Measurements from ENCODE around the gene ZBTB39.
"Not testable (repeated sequence)": the region's sequence is repeated elsewhere in the genome, so short reads cannot be mapped to it uniquely, and the experiment has no call there.

The ZBTB39 gene

DNA sequence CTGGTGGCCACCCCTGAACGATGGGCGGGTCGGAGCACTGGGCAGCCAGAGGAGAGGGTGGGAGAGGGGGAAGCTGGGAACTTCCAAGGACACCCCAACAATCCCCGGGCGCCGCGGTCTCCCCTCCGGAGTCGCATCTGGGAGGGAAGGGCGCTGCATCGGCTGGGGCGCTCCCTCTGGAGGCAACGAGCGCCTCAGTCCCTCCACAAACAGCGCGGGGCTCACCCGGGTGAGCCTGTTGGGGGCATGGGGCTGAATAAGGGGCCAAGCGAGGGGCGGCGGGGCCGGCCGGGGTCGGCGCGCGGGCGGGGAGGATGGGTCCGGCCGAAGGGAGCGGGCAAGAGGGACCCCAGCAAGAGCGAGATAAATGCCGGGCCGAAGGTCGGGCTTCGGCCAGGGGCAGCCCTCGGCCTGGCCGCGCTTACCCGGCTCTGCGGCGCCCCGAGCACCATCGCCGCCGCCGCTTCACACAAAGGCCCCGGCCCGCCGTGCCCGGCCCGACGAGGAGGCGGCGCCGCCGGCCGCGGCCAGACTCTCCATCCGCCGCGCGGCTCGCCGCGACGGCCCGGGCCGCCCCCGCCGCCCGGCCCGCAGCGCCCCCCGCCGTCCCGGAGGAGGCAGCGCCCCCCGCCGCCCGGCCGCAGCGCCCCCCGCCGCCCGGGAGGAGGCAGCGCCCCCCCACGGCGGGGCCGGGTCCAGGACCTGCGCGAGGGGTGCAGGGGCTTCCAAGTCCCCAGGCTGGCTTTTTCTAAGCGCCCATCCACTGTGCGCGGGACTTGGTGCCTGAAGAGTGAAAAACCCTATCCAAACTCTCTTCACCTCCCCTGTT lies at the start of gene ZBTB39:
Gene ZBTB39, minus strand, starts transcription at position 567 of the 829 bp plus-strand sequence. CDS start 1,629 bp downstream, outside the sequence.
- DNase-seq = peak; percentile 80

DNA sequence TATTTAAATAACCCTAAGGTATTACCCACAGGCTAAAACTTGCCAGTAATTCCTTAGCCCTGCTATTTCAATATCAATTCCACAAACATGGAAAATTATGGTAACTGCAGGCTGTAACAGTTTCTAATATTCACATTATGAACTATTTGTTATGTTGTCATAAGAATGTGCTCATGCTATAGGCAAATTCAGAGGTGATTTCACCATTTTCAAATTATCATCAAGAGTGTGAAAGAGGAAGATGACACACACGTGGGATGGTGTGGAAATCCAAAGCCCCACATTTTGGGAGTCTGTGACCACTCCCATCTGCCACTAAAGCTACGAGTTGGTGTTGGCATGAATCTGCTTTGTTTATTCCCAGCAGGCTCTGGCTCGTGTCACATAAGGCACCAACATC lies 49.5 kb upstream of the ZBTB39 start:
- DNase-seq = no peak

- not testable (repeated sequence) for DNase-seq
Measured at GRCh38 chr12:57053901-57054300, 47.6 kb upstream of the ZBTB39 start.

DNA sequence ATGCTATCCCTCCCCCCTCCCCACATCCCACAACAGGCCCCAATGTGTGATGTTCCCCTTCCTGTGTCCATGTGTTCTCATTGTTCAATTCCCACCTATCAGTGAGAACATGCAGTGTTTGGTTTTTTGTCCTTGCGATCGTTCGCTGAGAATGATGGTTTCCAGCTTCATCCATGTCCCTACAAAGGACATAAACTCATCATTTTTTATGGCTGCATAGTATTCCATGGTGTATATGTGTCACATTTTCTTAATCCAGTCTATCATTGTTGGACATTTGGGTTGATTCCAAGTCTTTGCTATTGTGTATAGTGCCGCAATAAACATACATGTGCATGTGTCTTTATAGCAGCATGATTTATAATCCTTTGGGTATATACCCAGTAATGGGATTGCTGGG lies 46.8 kb upstream of the ZBTB39 start:
- DNase-seq = not testable (repeated sequence)

GRCh38 chr12:57051011-57051410 lies 44.7 kb upstream of the ZBTB39 start:
- no peak for DNase-seq

DNA sequence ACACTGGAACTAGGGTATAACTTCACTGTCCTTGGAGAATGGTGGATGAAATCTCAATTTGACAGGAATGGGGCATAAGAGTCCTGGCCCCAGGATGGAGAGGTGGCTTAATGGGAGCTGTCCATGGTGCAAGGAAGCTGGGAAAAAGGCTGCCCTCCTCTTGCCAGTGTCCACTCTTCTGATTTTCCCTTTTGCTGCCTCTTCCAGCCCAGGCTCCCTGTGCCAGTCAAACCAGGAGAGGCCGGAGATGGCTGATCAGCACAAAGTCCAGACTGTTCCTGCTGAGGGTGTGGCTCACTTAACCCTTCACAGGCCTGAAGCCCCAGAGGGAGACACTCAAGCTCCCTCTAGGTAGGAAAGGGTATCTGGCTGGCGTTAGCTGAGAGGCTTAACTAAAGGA lies 43.5 kb upstream of the ZBTB39 start, which contains the start of gene MYO1A:
Gene MYO1A, minus strand, starts transcription at position 240 of the 400 bp plus-strand sequence. CDS start 1,806 bp downstream, outside the sequence.
- no peak for DNase-seq

DNA sequence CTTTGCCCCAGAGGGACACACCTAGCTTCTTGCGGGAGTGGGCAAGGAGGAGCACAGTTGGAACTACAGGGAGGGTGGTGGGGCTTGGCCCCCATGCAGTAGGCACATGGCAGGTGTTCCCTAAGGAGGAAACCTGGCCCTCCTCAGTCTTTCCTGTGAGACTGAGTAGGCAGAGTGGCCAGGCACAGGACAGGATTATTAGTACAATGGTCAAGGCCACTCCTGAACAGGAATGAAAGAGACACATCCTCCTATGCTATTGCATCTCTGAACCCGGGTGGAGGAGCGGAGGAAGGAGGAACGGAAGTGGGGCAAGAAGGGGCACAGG lies 42.7 kb upstream of the ZBTB39 start:
- DNase-seq = no peak

DNA sequence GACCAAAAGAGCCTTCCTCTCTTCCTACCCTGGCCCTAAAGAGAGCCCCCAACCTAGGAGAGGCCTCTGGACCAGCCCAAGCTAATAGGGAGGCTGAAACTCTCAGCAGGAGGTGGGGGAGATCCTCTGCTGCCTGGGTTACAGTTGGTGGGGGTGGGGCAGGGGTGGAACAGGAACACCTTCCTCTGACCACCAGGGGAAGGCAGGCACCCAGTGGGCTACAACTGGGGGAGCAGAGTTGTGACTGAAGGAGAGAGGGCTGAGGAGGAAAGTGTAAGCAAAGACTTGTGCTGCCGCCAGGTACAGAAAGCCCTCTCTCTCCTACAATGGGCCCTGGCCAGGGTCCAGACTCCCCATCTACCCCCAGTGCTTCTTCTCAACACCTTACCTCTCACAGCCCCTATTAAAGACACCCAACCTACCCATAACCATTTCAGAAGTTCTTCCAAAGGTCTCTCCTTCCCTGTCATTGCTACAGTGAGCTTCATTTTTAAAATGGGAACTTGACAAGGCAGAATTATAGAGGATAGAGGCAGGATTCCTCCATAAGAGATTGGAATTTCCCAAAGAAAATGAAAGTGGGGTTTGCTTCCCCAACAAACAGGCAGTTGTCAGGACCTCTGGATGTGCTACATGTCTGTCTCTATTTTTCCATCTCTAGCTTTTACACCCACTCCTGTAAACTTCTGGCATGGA lies 42.2 kb upstream of the ZBTB39 start:
- no peak for DNase-seq

DNA sequence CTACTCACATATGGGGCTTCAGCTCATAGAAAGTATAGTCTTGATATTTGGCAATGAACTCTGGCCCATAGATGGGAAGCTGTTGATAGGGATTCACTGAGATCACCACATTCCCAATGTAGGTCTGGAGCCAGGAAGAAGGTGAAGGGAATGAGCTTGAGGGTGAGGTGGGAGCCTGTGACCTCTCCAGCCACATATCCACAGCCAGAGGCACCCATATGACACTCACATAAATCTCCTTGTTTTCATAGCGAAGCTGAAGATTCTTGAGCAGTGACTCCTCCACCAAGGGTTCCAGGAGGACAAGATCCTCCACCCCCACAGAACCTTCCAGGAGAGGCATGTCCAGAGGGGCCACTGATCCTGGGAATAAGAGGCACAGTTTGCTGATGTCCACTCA lies 41.6 kb upstream of the ZBTB39 start:
- no peak for DNase-seq

DNA sequence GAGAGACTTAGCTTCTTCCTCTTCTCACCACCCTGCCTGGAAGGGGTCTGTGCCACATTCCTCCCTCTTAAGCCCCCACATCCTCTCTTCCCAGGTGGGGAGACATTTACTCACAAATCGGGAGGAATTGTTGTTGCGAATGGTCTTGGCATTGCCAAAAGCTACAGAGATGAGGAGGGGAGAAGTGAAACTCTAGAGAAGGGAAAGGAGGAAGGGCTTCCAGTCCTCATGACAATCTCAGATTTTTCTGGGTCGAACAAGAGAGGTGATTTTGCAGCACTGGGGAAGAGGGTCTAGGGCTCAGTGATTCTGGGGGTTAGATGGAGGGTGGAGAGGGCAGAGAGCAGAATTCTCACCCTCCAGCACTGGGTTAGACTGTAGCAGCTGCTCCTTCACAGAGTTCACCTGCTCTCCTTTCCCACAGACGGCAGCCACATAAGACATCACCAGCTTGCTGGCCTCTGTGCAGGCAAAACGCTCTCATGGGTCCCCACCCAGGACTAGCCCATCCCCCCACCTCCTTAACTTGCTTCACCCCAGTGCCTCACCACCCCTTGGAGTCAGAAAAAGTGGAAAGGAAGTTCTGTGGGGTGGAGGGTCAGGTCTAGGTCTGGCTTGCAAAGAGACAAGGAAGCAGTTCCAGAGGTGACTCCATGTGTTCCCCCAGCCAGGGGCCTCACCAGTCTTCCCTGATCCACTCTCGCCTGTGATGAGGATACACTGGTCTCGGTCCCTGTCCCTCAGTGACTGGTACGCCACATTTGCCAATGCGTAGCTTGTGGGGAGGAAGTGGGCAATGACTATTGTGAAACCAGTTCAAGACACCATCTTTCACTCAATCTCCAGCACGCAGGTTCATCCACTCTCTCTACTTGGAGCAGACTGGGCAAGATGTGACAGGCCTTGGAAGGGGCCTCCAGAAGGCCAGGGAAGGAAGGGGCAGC lies 40.9 kb upstream of the ZBTB39 start:
- DNase-seq = no peak

GRCh38 chr12:57046086-57046791 lies 39.9 kb upstream of the ZBTB39 start:
- no peak for DNase-seq

DNA sequence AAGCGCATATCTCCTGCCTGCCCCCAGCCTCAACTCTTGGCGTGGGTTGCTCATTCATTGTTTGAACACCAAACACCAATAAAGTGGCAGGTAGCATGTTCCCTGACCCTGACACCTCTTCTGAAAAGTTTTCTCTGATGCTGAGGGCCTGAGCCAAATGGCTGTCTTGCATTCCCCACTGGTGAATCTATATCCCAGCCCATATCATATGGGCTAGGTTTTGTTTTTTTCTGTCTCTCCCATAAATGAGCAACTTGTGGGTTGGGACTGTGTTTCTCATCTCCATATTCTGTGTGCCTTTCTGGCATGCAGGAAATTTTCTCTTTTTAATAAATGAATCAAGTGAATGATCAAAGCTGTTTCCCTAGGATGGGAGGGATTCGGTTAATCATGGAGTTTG lies 38.5 kb upstream of the ZBTB39 start:
- DNase-seq = no peak

- no peak for DNase-seq
Measured at GRCh38 chr12:57044468-57044867, 38.1 kb upstream of the ZBTB39 start.

GRCh38 chr12:57042695-57043094 lies 36.3 kb upstream of the ZBTB39 start:
- DNase-seq = no peak

DNA sequence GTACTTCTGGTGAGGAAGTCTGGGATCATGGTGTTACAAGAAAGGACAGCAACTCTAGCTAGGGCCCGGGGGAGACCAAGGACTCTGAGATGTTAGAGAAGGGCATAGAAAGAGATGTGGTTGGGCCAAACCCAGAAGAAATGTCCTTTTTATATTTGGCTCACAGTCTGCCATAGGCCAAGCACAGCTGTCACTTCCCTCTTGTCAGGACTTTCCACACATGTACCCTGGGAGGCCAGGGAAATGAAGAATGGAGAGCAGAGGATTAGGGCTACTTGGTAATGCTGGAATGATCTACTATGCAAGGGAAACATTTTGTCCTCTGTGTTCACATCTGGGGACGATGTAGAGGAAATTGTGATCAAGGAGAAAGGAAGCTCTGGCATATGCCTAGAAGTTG lies 34.4 kb upstream of the ZBTB39 start:
- no peak for DNase-seq

DNA sequence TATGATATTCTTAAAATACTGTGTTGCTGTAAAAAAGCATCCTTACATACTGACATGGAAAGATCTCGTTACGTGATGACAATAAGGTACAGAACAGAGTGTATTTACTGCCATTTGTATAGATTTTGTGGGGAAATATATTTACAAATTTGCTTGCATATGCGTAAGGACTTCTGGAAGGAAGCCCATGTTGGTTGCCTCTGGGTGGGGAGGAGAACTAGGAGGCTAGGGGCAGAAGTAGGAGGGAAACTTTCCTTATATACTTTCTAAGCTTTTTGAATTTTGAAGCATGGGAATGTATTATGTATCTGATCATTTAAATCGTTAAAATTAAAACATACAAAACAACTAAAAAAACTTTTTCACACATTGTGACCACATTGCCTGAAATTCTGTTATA lies 33.9 kb upstream of the ZBTB39 start:
- DNase-seq = no peak

DNA sequence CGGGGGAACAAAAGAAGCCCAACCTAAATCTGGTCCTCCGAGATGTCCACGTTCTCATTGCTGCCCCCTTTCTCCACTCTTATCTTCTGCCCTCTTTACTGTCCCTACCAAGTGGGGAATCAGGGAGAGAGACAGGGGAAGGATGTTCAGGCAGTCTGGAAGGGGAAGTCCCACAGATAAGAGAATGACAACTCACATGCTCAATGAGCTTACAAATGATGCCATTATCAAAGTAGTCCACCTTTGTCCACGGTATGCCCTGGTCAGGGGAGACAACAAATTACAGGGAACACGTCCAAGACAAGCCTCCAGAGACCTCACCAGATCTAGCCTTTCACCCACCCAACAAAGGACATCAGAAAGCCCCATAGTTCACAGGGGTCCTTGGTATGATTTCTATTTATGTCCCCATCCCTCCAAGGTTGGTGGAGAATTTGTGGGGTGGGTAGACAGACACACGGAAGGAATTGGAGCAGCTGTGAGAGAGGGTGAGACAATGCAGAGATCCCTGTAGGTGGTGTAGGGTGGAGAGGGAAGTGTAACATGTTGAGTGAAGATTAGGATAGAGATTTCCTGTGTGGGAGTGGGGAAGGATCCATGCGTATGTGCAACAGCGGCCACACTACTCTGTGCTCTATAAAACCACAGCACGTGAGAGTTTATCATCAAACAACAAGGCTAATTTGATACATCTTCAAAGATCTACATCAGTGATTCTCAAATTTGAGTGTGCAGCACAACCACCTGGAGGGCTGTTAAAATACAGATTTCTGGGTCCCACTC lies 32.9 kb upstream of the ZBTB39 start:
- DNase-seq = no peak

GRCh38 chr12:57037264-57037663 lies 30.9 kb upstream of the ZBTB39 start:
- DNase-seq = no peak

DNA sequence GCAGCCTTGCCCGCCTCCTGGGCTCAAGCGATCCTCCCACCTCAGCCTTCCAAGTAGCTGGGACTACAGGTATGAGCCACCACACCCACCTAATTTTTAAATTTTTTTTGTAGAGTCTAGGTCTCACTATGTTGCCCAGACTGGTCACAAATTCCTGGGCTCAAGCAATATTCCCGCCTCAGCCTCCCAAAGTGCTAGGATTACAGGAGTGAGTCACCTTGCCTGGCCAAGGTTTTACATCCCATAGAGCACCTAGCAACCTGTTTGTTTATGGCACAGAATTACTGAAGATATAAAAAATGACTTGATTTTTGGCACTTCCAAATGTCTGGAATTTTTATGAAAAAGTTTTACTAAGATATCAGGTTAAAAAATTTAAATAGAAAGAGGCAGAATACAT lies 27.1 kb upstream of the ZBTB39 start:
- DNase-seq = no peak

DNA sequence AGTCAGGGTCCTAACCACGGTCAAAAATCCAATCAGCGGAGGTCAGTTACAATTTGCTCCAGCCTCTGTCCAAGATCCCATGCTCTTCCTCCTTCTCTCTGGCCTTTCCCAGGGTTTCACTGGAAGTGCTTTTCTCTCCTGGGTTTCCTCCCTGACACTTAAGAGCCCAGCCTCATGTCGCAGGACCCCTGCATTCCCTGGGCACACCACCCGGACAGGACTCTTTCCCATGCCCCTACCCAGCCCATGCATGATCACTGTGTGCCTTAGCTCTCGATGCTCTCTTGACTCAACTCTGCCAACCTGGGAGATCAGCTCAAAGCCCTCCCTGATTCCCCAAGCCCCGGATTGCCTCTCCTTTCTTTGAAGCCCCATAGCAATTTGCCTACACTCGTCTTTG lies 25.4 kb upstream of the ZBTB39 start:
- DNase-seq = no peak

DNA sequence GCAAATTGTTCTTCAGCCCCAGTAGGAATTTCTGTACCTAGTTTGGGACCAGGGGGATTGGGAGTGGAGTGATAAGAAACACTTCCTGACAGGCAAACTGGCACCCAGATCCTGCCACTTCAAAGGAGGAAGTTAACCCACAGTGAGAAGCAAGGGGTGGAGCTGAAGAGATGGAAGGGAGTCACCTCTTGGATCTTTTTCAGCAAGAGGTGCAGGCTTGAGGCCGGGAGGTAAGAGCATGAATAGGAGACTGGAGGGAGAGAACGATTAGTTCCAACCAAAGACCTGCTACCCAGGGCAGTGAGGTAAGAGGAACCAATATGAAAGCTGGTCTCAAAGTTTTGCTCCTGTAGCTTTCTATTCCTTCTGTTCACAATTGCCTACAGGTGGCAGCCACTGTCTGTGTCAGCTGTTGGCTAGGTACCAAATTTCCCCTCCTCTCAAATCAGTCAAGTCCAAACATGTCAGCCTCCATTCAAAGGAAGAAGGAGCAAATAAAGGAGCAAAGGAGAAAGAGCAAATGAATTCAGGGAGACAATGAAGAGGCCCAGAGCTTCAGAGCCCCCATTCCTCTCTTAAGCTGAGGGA lies 24.9 kb upstream of the ZBTB39 start:
- peak; percentile 19 for DNase-seq
